Liver (tissue), 9 donors: ENCODE data around the gene KCNC2. TPM values are rescaled to one million over a fixed set of nuclear protein-coding genes. Genes with fewer than 3 reads are reported as not detected.

Experiments used
- DNase-seq: peaks from one replicate; pipeline ENCODE4 v3.0.0-alpha.2; 2017; ENCODE audit warnings: low spot score
- H3K27ac ChIP-seq, 2 donors: one replicate each; pipeline ENCODE4 v1.7.0; 2013; ENCODE audit warnings: inconsistent platforms in 2 of 2, low read length in 2 of 2, control low read depth in 1 of 2, low read depth in 1 of 2, mild to moderate bottlenecking in 1 of 2
- H3K27me3 ChIP-seq, 4 donors: one replicate each; pipeline versions ENCODE4 v1.6.1 to v1.7.0; 2013; ENCODE audit warnings: low read length in 3 of 4, inconsistent platforms in 1 of 4, mild to moderate bottlenecking in 1 of 4, moderate library complexity in 1 of 4; ENCODE audit not compliant: control insufficient read depth in 4 of 4, insufficient read depth in 4 of 4
- H3K36me3 ChIP-seq, 4 donors: one replicate each; pipeline versions ENCODE4 v1.6.1 to v1.7.0; 2013; ENCODE audit warnings: low read length in 3 of 4, mild to moderate bottlenecking in 3 of 4, low read depth in 1 of 4, moderate library complexity in 1 of 4; ENCODE audit not compliant: control insufficient read depth in 4 of 4, insufficient read depth in 3 of 4
- H3K4me1 ChIP-seq, 4 donors: one replicate each; pipeline versions ENCODE4 v1.6.1 to v1.7.0; 2013; ENCODE audit warnings: low read length in 3 of 4, mild to moderate bottlenecking in 3 of 4, moderate library complexity in 1 of 4; ENCODE audit not compliant: control insufficient read depth in 4 of 4, insufficient read depth in 4 of 4
- H3K4me3 ChIP-seq, 3 donors: one replicate each; pipeline versions ENCODE4 v1.6.1 to v1.7.0; 2013; ENCODE audit warnings: low read length in 3 of 3, control low read depth in 1 of 3, low read depth in 1 of 3, mild to moderate bottlenecking in 1 of 3
- H3K9ac ChIP-seq, 2 donors: one replicate each; pipeline ENCODE4 v1.7.0; 2013; ENCODE audit warnings: low read length in 2 of 2, mild to moderate bottlenecking in 2 of 2, moderate library complexity in 2 of 2, control low read depth in 1 of 2, low read depth in 1 of 2
- H3K9me3 ChIP-seq, 4 donors: one replicate each; pipeline versions ENCODE4 v1.6.1 to v1.7.0; 2013; ENCODE audit warnings: low read length in 3 of 4; ENCODE audit not compliant: control insufficient read depth in 4 of 4
- ATF3 ChIP-seq: IDR thresholded peaks from 2 replicates; pipeline ENCODE4 v1.6.1; 2016; ENCODE audit warnings: antibody characterized with exemption
- CTCF ChIP-seq: fragments of 150-350 bp; IDR thresholded peaks from 2 replicates; pipeline ENCODE4 v1.5.1; 2017; ENCODE audit warnings: improper control_type of control experiment, low read depth, low read length; ENCODE audit not compliant: missing input control
- EGR1 ChIP-seq, 2 donors: IDR thresholded peaks; 2 replicates each; pipeline ENCODE4 v1.6.1; 2016 to 2018; ENCODE audit warnings: antibody characterized with exemption in 2 of 2, low read depth in 2 of 2
- FOXA1 ChIP-seq: IDR thresholded peaks from 2 replicates; pipeline ENCODE4 v1.6.1; 2016; ENCODE audit warnings: antibody characterized with exemption
- FOXA2 ChIP-seq: IDR thresholded peaks from 2 replicates; pipeline ENCODE4 v1.6.1; 2016; ENCODE audit warnings: antibody characterized with exemption
- GABPA ChIP-seq, 2 donors: IDR thresholded peaks in 1 of 2; conservative IDR thresholded peaks in 1 of 2; 2 replicates each; pipeline ENCODE4 v1.6.1; 2016; ENCODE audit warnings: antibody characterized with exemption in 2 of 2, mild to moderate bottlenecking in 1 of 2, moderate library complexity in 1 of 2
- HNF4A ChIP-seq, 2 donors: conservative IDR thresholded peaks; 2 replicates each; pipeline ENCODE4 v1.6.1; 2016; ENCODE audit warnings: antibody characterized with exemption in 2 of 2, mild to moderate bottlenecking in 2 of 2
- HNF4G ChIP-seq: IDR thresholded peaks from 2 replicates; pipeline ENCODE4 v1.6.1; 2016; ENCODE audit warnings: antibody characterized with exemption
- JUND ChIP-seq, 2 donors: IDR thresholded peaks; 2 replicates each; pipeline ENCODE4 v1.6.1; 2016; ENCODE audit warnings: antibody characterized with exemption in 2 of 2
- MAX ChIP-seq: IDR thresholded peaks from 2 replicates; pipeline ENCODE4 v1.6.1; 2016; ENCODE audit warnings: antibody characterized with exemption
- NR2F2 ChIP-seq: IDR thresholded peaks from 2 replicates; pipeline ENCODE4 v1.6.1; 2016; ENCODE audit warnings: antibody characterized with exemption
- RAD21 ChIP-seq, 2 donors: IDR thresholded peaks; 2 replicates each; pipeline ENCODE4 v1.6.1; 2016; ENCODE audit warnings: antibody characterized with exemption in 2 of 2, mild to moderate bottlenecking in 2 of 2
- REST ChIP-seq: IDR thresholded peaks from 2 replicates; pipeline ENCODE4 v1.6.1; 2016; ENCODE audit warnings: antibody characterized with exemption, mild to moderate bottlenecking
- RXRA ChIP-seq, 2 donors: IDR thresholded peaks; 2 replicates each; pipeline ENCODE4 v1.6.1; 2017 to 2018; ENCODE audit warnings: antibody characterized with exemption in 2 of 2, mild to moderate bottlenecking in 1 of 2
- SP1 ChIP-seq: IDR thresholded peaks from 2 replicates; pipeline ENCODE4 v1.6.1; 2018; ENCODE audit warnings: antibody characterized with exemption, mild to moderate bottlenecking
- TAF1 ChIP-seq: conservative IDR thresholded peaks from 2 replicates; pipeline ENCODE4 v1.6.1; 2016; ENCODE audit warnings: antibody characterized with exemption, mild to moderate bottlenecking
- YY1 ChIP-seq: IDR thresholded peaks from 2 replicates; pipeline ENCODE4 v1.6.1; 2016; ENCODE audit warnings: antibody characterized with exemption, mild to moderate bottlenecking
- ZBTB33 ChIP-seq: IDR thresholded peaks from 2 replicates; pipeline ENCODE4 v1.6.1; 2016; ENCODE audit warnings: antibody characterized with exemption
- WGBS: extraction: QIAGEN DNeasy Blood & Tissue Kit; methylation state at CpG from one replicate; pipeline ENCODE4 v1.1.7; 2013; 5-methylcytosine and 5-hydroxymethylcytosine counted together
- polyA plus RNA-seq, 2 donors: library from polyadenylated mRNA; stranded (reverse) in 1 of 2; unstranded in 1 of 2; fragments of 200-250 nt in 1 of 2; fragments of >200 nt in 1 of 2; fragmentation: Nextera tagmentation in 1 of 2; extraction: Ambion mirVana in 1 of 2; gene quantifications; one replicate each; pipeline versions ENCODE4 v1.2.1 to v1.2.3, GENCODE V29; 2013 to 2015
- total RNA-seq, 2 donors: library from RNA; depleted of rRNA; stranded (reverse); fragments of >200 nt; gene quantifications; one replicate each; pipeline ENCODE4 v1.2.3, GENCODE V29; 2014
- donor health status: healthy.
- donor health status: healthy.
- donor health status: healthy.
- donor health status: healthy.
- donor health status: healthy.

Gene KCNC2
- total and polyA plus RNA-seq, 4 donors: under 0.01 to 0.02 TPM; not detected in 2

- TF ChIP-seq JUND (IDR thresholded peaks at IDR 0.05) (no peak), EGR1 (IDR thresholded peaks at IDR 0.05; ENCODE audit: low read depth in 2 of 2) (no peak), MAX (no peak)
These were observed 189.5 kb downstream of the KCNC2 start (continued) for GRCh38 chr12:75020068-75020557.

- Histone ChIP-seq H3K36me3 (no peaks in the 10 kb centered on the region), H3K27me3 (no peaks in the 10 kb centered on the region), H3K9me3 (no peaks in the 10 kb centered on the region), H3K4me1 (no peaks in the 10 kb centered on the region), H3K4me3 (no peak overlapping the region), H3K9ac (no peak overlapping the region), H3K27ac (no peak overlapping the region)
- TF ChIP-seq ATF3: no peak
- 81% methylated on average over 4 of the region's 4 CpGs for WGBS
- no peak for DNase-seq
These were observed 198.5 kb downstream of the KCNC2 start for GRCh38 chr12:75011120-75011519.

- Histone ChIP-seq H3K9ac (no peak overlapping the region), H3K27me3 (no peaks in the 10 kb centered on the region), H3K9me3 (no peaks in the 10 kb centered on the region), H3K36me3 (no peaks in the 10 kb centered on the region), H3K4me3 (no peak overlapping the region), H3K27ac (no peak overlapping the region), H3K4me1 (no peaks in the 10 kb centered on the region)
- no peak for DNase-seq
- no peak for TF ChIP-seq RAD21 (IDR thresholded peaks at IDR 0.05)
- no peak for TF ChIP-seq GABPA (IDR thresholded peaks at IDR 0.05 in 1 of 2, conservative IDR thresholded peaks at IDR 0.05 in 1 of 2)
- TF ChIP-seq EGR1 (IDR thresholded peaks at IDR 0.05; ENCODE audit: low read depth in 2 of 2): no peak
- TF ChIP-seq RXRA (IDR thresholded peaks at IDR 0.05): no peak
- no peak for TF ChIP-seq HNF4A (conservative IDR thresholded peaks at IDR 0.05)
- WGBS: 65% methylated on average over 2 of the region's 2 CpGs
These were observed 202.5 kb downstream of the KCNC2 start for GRCh38 chr12:75007133-75007532.

- Histone ChIP-seq H3K4me3 (no peak overlapping the region), H3K9ac (no peak overlapping the region), H3K9me3 (no peaks in the 10 kb centered on the region), H3K36me3 (no peaks in the 10 kb centered on the region), H3K4me1 (peaks cover 0 to 2% (median under 1%) of the 10 kb centered on the region in 4 donors), H3K27ac (no peak overlapping the region), H3K27me3 (no peaks in the 10 kb centered on the region)
- 40% methylated on average over 2 of the region's 2 CpGs for WGBS
- TF ChIP-seq NR2F2 (no peak), HNF4A (conservative IDR thresholded peaks at IDR 0.05) (no peak), JUND (IDR thresholded peaks at IDR 0.05) (no peak), MAX (no peak), FOXA2 (no peak), ATF3 (no peak), GABPA (IDR thresholded peaks at IDR 0.05 in 1 of 2, conservative IDR thresholded peaks at IDR 0.05 in 1 of 2) (no peak), EGR1 (IDR thresholded peaks at IDR 0.05; ENCODE audit: low read depth in 2 of 2) (no peak), FOXA1 (no peak), HNF4G (no peak), YY1 (no peak), TAF1 (no peak), CTCF (no peak), REST (no peak), RAD21 (IDR thresholded peaks at IDR 0.05) (no peak), RXRA (IDR thresholded peaks at IDR 0.05) (no peak), SP1 (no peak), ZBTB33 (no peak)
- no peak for DNase-seq
These were observed 209.5 kb downstream of the KCNC2 start for GRCh38 chr12:75000120-75000519.
